GM04504 (cell line): ENCODE measurements around the gene ADAM15.
A peak's percentile ranks its signal among the peaks of the same experiment; 100 is the strongest.

Experiments used
- DNase-seq: peaks from one replicate; pipeline ENCODE4 v3.0.0-alpha.2; 2012; ENCODE audit warnings: low read depth

Gene ADAM15

DNA sequence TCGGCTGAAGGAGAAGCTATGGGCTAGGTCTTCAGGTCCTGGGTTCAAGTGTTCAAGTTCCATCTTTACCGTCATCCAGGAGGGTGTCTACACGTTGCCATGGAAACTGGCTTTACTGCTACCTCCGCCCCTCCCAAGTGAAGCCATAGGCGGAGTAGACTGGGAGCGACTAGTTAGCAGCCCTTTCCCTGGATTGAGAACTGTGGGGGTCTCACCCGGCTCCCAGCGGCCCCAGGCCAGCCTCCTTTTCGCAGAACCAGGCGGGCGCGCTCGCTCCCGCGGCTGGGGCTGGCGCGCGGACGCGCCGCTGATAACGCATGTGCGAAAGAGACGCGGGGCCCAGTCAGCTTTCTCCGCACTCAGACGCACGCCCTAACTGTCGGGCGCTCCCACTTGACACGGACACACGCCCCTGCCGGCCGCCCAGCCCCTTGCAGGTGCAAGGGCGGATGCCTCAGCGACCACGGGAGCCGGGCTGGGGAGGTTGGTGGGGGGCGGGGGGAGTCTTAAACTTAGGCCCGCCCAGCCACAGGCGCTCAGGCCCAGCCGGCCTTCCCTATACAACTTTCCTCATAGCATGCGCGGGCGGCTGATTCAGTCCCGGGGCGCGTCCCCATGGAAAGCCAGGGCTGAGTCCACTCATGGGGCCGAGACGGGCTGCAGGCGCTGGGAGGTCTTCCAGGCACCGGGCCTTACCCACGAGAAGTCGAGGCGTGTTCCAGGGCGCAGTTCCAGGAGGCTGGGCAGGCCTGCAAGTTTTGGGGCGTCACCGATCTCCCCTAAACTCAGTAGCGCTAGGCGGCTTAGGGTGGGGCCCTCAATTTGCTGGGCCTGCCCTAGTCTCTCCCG, 19.8 kb downstream of the ADAM15 start:
- peak; percentile 36 for DNase-seq

DNA sequence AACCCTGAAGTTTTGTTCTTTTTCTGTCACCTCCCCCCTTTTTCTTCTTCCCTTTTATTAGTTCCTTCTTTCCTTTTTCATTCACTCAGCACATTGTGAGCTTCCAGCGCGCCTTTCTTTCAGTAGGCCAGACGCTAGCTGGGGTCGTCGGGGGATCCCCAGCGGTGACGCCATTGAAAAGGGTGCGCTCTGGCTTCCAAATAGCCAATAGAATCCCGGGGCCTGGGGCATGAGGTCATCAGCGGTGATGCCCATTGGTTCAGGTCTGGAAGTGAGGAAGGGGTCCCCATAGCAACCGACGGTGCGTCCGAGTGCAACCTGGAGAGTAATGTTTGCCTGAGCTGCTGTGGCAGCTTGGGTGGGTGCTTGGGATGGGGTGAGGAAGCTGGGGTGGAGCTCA, 20.6 kb downstream of the ADAM15 start:
- no peak for DNase-seq

DNA sequence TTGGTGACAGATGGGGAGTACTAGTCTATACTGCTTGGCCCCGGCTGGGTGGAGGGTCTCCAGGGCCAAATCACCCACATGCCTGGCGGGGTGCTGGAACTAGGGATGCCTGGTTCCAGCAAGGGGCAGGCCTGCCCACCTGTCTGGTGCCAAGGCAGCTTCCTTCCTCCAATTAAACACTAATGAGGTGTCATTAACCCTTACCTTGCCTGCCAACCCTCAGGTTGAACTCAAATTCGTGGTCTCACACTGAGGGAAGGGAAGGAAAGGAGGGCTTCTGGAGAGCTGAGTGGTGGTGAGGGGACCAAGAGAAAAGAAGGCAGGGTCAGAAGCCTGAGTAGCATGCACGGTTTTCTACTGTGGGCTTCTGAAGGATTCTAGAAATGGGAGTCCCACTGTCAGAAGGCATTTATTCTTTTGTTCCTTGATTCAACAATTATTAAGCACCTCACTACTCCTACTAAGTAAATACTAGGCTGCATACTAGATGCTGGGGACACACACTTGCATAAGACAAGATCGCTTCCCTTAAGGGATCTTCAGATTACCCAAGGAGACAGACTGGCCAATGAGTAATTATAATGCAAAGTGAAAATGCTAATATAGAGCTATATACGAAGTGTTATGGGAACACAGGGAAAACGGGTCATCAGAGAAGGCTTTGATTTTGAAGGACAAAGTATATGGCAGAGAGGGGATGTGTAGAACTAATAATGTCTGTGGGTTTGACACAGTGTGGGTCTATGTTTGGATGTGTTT, 21.6 kb downstream of the ADAM15 start:
- no peak for DNase-seq

DNA sequence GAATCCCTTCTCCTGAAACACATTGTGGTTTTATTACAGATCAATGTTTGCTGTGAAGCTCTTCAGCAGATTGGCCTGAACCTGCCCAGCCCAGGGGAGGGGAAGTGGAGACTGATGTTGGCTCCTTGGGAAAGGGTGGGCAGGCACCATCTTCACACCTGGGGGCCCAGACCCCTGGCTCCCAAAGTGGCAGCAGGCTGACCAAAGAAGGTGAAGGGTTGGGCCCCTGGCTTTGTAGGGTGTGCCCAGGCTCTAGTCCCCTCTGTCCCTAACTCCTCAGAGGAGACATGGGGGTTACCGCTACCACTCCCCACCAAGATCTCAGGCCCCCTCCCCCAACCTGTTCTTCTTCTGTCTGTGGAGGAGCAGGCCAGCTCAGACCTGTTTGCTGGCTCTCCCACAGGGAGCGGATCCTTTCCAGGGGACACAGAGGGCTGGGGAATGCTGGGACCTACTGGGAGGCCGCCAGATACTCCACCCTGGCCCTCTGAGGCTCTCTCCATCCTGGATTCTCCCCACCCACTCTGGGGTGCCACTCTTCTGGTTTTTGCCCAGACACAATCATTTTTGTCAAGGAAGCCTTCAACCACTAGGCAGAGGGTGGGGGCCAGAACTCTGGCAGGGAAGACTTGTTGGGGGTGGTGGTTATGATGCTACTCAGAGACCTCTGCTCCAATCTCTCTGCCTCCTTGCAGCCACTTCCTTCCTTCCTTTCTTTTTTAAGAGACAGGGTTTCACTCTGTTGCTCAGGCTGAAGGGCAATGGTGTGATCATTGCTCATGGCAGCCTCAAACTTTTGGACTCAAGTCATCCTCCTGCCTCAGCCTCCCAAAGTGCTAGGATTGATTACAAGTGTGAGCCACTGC, 22.5 kb downstream of the ADAM15 start:
- DNase-seq, result no peak

DNA sequence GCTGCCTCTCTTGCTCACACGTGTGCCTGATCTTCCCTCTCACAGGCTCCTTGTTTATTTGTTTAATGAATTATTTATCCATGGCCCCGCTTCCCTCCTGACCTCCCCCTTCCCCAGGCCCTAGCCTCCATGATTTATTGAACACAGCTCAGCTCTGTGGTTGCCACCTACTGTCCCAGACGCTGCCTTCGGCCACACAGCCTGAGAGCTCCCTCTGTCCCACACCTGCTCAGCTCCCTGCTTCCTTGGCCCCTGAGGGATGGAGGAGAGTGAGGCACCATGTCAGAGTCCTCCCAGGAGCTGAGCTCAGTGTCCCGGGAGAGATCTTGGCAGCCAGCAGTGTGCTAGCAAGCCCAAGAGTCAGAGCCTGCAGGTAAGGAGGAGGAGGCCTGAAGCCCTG, 24.4 kb downstream of the ADAM15 start:
- DNase-seq, result no peak

DNA sequence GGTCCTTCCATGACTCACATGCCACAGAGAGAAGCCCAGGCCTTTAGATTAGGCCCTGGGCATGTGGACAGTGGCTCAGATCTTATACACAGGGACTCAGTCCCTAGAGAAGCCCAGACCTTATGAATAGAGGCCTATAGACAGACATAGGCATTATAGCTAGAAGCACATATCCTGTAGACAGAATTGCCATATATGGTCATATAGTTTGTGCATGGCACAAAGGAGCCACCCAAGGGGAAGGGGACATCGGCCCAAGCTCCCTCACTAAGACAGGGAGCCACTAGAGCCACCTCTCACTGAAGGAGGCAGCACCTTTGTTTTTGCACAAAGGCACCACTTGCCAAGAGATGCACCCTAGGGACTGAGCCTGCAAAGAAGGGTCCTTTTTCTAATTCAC, 25.3 kb downstream of the ADAM15 start:
- no peak for DNase-seq

DNA sequence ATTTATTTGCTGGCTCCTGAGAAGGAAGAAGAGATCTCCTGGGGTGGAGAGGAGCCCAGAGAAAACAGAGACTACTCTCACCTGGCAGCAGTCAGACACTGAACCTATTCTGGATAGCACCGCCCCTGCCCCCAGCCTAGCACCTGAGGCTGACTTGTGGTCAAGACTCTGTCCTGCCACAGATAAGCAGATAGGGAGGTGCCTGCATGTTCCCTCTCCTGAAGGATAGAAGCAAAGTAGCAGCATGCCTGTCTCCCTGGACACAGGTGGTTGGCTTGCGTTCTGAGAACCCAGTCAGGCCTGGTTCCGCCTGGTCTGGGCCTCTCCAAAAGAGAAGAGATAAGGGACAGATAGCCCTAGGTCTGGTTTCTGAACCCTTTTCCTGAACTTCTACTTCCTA, 26.2 kb downstream of the ADAM15 start:
- DNase-seq, result no peak

DNA sequence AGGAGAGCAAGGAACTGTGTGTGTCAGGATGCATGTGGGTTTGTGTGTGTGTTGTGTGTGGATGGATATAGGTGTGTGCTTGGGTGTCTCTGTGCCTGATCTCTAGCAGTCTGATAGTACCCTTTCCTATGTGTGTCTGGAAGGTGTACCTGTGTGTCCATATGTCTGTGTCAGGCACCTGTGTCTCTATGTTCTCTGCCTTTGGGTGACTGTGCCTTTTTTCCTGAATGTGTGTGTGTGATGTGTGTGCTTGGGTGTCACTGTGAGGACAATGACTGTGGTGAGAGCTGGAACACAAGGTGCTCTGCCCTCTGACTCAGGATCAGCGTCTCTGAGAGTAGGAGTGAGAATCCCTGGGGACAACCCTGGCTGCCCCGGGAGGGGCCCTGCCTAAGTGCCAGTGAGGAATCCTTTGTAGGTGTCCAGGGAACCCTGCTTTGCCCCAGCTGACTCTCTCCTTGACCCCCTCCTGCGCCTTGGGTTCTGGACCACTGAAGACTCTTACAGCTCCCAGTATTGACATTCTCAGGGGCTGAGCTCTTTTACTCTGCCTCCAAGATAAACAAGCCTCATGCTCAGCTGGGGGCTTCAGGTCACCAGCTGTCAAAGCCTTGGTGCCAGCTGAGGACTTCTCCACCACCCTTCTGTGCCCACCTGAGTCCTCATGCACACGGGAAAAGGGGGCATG, 26.8 kb downstream of the ADAM15 start:
- DNase-seq, result no peak

DNA sequence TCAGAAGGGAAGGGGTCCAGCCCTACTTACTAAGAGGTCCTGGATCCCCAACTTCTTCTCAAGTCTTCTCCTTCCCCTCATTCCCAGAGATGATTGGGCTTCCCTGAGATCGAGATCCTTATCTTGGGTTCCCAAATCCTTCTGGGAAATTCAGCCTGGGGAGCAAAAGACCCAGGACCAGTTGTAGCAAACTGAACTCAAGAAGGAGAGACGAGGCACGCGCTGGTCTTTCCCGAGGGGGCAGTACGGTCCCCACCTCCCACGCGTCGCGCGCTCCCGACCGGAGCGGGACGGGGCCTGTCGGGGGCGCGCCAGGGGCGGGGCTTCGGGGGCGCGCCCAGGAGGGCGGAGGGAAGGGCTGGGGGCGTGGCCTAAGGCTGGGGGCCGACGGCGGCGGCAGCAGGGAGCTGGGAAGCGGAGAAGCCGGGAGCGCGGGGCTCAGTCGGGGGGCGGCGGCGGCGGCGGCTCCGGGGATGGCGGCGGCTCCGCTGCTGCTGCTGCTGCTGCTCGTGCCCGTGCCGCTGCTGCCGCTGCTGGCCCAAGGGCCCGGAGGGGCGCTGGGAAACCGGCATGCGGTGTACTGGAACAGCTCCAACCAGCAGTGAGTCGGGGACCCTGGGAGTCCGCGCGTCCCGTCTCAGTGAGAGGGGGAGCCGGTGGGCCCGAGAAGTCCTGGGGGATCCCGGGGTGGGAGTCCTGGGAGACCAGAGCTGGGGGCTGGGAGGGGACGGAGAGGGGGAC, 27.5 kb downstream of the ADAM15 start, which contains the start of gene EFNA3:
TSS of gene EFNA3 (plus strand) at position 369 of the 741 bp plus-strand sequence. CDS start at position 474, 105 bp downstream.
- peak; percentile 14 for DNase-seq

DNA sequence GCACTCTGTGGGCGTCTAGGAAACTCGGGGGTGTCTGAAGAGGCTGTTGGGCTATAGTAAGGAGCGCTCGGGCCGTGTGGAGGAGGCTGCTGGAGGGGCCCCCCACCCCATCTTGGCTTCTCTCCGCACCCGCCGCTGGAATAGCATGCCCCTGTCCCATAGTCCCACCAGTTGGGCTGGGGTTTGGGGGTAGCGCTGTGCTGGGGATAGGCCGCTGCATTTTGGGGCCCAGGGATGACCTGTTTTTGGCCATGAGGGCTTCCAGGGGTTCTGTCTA, 28.0 kb downstream of the ADAM15 start:
- no peak for DNase-seq

DNA sequence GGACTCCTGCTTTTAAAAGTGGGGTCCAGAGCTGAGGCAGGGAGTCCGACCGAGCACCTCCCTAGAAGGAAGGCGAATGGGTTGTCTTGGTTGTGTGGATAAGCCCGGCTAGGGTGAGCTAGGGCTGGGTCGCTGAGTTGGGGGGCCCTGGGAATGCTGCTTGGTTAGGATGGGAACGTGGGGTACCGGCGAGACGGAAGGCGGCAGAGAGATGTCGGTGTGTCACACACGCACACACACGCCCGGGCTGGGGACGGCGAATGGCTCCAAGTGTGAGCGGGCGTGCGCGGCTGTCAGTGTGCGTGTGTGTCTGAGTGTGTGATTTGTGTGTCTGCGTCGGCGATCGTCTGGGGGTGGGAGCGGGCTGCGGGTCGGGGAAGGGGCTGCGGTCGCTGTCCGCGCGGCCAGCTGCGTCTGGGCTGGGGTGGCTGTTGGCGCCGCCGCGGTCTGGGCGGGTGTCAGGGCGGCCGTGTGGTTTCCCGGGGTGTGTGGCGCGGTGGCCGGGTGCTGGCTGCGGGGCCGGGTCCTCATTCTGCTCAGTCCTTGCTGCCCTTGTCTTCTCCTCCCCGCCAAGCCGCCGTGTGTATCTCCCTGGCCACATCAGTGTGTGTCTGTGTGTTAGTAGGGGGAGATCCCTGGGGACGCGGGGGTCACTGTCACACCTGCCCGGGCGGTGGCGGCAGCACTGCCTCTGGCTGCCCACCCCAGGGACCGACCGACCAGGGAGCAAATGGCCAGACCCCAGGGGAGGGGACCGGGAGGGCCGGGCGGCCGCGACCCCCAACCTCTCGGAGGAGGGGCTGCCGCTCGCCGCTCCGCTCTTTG, 28.6 kb downstream of the ADAM15 start:
- DNase-seq, result no peak

DNA sequence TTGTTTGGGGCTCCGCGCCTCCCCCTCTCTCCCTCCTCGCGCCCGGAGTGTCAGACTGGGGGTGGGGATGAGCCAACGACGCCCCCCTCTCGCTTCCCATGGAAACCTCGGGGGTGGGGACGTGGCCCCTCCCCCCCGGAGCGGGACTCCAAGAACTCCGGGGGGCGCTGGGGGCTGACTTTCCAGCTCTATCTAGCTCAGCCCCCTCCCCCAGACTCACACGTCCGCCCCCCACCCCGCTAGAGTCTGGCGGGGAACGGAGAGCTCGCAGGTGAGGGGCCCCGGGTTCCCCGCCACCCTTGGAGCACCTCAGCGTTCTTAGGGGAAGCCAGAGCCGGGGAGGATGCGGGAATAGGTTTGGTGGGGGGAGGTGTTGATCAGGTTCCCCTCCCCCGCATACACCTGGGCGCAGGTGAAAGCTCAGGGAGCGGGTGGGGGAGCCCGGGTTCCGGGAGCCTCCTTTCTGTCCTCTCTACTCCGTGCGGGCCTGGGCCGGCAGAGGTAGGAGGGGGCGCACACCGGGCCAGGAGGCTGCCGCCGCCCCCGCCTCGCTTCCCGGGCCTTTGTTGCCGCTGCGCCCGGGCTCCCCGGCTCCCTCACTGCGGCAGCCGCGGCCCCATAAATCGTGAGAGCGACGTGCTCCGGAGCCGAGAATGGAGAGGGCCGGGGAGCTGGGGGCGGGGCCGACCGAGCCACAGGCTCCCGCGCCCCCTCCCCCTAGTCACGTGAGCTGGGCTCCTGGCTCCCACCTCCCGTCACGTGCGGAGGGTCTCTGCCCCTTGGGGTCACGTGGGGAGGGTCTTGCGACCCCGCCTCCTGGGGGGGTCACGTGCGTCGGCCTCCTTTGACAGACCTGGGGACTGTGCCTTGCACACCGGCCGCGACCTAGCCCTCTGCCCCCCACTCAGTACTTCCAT, 29.5 kb downstream of the ADAM15 start:
- no peak for DNase-seq

DNA sequence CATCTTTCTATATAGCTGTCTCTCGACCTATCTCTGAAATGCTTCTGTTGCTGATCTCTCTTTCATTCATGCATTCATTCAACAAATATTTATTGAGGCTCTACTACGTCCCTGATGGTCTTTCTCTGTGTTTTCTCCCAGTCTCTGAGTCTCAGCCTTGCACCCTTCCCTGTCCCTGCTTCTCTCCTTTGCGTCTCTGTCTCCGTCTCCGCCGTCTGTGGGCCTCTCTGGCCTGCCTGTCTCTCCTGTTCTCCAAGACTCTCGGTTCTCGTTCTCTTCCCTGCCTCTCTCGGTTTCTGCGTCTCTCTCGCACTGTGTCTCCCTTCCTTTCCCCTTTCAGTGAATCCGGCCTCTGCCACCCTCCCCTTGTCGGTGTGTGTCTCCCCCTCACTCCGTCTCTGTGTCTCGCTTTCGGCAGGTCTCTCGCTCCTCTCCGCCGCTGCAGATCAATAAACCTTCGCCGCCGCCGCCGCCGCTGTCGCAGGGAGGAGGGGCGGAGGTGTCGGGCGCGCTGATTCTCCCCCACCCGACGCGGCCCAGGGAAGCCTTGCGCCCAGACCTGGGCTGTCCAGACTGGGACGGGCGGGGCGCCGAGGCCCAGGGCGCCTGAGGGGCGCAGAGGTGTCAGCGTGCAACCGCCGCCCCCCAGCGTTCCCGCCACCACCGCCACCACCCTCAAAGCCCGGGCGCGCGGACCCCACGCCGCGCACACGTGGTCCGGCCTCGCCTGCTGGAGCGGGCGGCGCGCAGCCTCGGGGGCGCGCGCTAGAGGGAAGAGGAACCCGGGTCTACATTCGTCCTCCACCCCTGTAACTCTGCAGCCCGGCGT, 30.6 kb downstream of the ADAM15 start:
- no peak for DNase-seq

DNA sequence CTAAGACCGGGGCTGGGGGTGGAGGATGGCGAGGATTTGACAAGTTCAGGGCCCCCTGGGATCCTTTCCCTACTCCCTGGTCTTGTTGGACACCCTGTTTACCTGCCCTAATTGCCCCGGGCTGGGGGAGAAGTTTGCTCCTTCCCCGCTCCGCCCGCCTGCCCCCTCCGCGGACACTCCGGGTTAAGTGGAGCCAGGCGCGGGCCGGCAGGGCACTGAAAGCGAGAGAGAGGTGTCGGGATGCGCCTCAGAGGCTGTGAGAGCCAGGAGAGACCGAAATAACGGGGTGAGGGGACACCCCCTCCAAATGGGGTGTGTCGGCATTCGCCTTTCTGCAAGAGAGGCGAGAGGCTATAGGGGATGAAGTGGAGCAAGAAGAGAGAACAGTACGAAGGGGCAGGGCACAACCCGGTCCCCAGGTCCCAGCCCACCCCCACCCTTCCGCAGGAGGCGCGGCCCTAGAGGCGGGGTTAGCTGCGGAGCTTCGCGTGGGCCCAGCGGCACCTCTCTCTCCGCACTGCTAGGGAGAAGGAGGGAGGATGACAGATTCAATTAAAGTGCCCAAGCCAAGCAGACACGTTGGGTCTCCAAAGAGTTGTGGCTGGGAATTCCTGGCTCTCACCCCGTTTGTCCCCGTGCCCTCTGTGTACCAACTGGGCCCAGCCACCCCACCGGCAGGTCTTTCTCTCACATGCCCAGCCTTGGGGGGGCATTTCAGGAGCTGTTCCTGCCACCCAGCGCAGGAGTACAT, 31.4 kb downstream of the ADAM15 start:
- DNase-seq, result no peak

DNA sequence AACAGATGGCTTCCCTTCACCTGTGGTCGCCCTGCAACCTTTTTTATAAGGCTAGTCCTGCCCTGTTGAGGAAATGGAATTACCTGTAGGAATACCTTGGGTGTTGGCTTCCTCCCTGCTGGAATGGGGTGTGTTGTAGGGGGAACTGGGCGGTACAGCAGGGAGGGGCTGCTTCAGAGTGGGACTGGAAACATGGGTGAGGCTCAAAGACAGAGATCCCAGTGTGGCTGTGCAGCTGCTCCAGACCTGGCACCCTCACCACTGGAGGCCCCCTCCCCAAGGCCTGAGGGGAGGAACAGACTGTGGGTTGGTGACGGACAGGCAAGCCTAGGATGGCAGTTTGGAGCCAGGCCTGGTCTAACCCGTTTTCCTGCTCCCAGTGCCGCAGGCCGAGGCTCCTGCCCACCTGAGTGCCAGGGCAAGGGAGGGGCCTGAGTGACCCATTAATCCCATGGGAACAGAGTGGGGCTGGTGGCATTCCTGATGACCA, 32.0 kb downstream of the ADAM15 start:
- no peak for DNase-seq

DNA sequence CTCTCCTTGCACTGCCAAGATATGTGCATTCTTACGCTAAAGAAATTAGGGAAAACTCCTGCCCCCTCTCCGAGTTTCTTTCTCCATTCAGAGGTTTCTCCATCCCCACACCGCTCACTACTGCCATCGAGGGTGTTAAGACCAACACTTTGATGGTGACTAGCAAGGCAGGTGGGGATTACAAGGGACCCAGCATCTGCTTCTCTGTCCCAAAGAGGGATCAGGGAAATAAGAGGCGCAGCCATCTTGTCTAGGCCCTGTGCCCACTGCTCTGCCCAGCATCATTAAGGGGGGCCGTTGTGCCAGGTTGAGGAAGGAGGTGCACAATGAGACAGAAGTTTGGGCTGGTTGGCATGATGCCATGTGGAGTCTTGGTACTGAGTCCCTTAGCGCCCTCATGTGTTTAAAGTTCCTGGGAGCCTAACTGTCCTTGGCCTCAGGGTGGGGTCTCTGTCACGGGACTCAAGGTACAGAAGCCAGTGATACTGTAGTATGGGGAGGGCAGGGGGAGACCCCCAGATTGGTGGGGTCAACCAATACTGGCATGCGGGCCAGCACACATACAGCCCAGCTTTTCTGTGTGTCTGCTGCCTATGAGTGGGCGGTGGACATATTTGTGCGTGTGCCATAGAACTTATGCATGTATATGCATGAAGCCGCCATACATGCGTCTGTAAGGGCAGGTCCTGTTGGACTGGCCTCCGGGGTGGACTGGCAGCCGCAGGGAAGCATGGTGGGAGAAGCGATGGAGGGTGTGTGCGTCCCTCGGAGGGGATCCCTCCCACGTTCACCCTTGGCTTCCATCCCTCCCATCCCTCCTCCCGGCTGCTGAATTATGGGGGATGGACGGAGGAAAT, 33.0 kb downstream of the ADAM15 start:
- peak; percentile 12 for DNase-seq
